Mucosa of rectum (tissue), 2 donors: ENCODE data around the gene PCDH1.
A peak's percentile ranks its signal among the peaks of the same experiment; 100 is the strongest.

Experiments used
- H3K27ac ChIP-seq, 2 donors: one replicate each; pipeline ENCODE4 v1.7.0; 2013; ENCODE audit warnings: inconsistent platforms in 2 of 2, low read depth in 2 of 2, low read length in 2 of 2
- H3K27me3 ChIP-seq, 2 donors: one replicate each; pipeline ENCODE4 v1.7.0; 2013; ENCODE audit warnings: low read length in 2 of 2; ENCODE audit not compliant: control insufficient read depth in 2 of 2, insufficient read depth in 2 of 2
- H3K36me3 ChIP-seq, 2 donors: one replicate each; pipeline ENCODE4 v1.7.0; 2013; ENCODE audit warnings: low read length in 2 of 2; ENCODE audit not compliant: control insufficient read depth in 2 of 2, insufficient read depth in 2 of 2
- H3K4me1 ChIP-seq, 2 donors: one replicate each; pipeline ENCODE4 v1.7.0; 2013; ENCODE audit warnings: low read length in 2 of 2, mild to moderate bottlenecking in 1 of 2; ENCODE audit not compliant: control insufficient read depth in 2 of 2, insufficient read depth in 2 of 2
- H3K4me3 ChIP-seq, 2 donors: one replicate each; pipeline ENCODE4 v1.7.0; 2013; ENCODE audit warnings: low read length in 2 of 2
- H3K9ac ChIP-seq, 2 donors: one replicate each; pipeline ENCODE4 v1.7.0; 2013; ENCODE audit warnings: low read length in 2 of 2, low read depth in 1 of 2, mild to moderate bottlenecking in 1 of 2
- H3K9me3 ChIP-seq, 2 donors: one replicate each; pipeline ENCODE4 v1.7.0; 2013; ENCODE audit warnings: low read length in 2 of 2; ENCODE audit not compliant: control insufficient read depth in 2 of 2
- donor health status: healthy.
- donor health status: Normal muscosa, but diverticular disease.

Gene PCDH1

GRCh38 chr5:141867139-141867538 is 11.1 kb downstream of the PCDH1 start:
- peak overlapping the region; percentile 22 to 33 for H3K4me3 ChIP-seq
- H3K4me1 ChIP-seq = peaks cover 59 to 65% of the 10 kb centered on the region in 2 donors
- H3K9ac ChIP-seq = peak overlapping the region; percentile 9 to 63
- H3K27ac ChIP-seq = peak overlapping the region; percentile 95 to 97
- peaks cover 0 to 6% of the 10 kb centered on the region in 2 donors for H3K27me3 ChIP-seq
- H3K36me3 ChIP-seq = peaks cover 46 to 50% of the 10 kb centered on the region in 2 donors
- H3K9me3 ChIP-seq = no peaks in the 10 kb centered on the region

GRCh38 chr5:141866096-141866495 is 12.1 kb downstream of the PCDH1 start:
- no peak overlapping the region for H3K4me3 ChIP-seq
- H3K27ac ChIP-seq = peak overlapping the region; percentile 95 to 97
- no peaks in the 10 kb centered on the region for H3K27me3 ChIP-seq
- H3K9ac ChIP-seq = peak overlapping the region; percentile 52 to 63
- H3K4me1 ChIP-seq = peaks cover 50 to 55% of the 10 kb centered on the region in 2 donors
- H3K36me3 ChIP-seq = peaks cover 52 to 55% of the 10 kb centered on the region in 2 donors
- H3K9me3 ChIP-seq = no peaks in the 10 kb centered on the region

DNA sequence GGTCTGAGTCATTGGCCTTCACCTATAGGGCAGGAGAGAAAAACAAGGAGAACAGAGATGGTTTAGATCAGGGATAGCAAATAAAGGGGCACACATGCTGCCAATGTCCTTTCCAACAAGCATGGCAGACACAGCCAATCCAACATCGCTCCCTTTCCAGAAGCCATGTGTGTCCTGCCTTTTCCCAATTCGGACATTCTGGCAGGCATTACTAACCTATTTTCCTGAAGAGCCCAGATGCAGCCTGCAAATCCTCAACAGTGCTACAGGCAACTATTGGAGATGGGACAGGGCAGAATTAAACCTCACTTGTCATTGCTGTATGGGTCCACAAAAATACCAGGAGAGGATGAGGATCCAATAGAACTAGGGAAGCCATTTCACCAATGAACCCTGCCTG is 12.8 kb downstream of the PCDH1 start:
- Histone ChIP-seq H3K9ac (peak overlapping the region in 1 of 2 donors; percentile 41), H3K4me1 (peaks cover 44 to 48% of the 10 kb centered on the region in 2 donors), H3K27me3 (no peaks in the 10 kb centered on the region), H3K9me3 (no peaks in the 10 kb centered on the region), H3K36me3 (peaks cover 51 to 55% of the 10 kb centered on the region in 2 donors), H3K27ac (peak overlapping the region; percentile 95 to 97), H3K4me3 (no peak overlapping the region)

GRCh38 chr5:141864371-141865370 is 13.5 kb downstream of the PCDH1 start:
- peaks cover 51 to 55% of the 10 kb centered on the region in 2 donors for H3K36me3 ChIP-seq
- no peak overlapping the region for H3K4me3 ChIP-seq
- H3K27me3 ChIP-seq = no peaks in the 10 kb centered on the region
- H3K9me3 ChIP-seq = no peaks in the 10 kb centered on the region
- H3K4me1 ChIP-seq = peaks cover 36 to 41% of the 10 kb centered on the region in 2 donors
- H3K27ac ChIP-seq = peak overlapping the region; percentile 95 to 97
- H3K9ac ChIP-seq = peak overlapping the region in 1 of 2 donors; percentile 41

- H3K27ac ChIP-seq = no peak overlapping the region
- H3K4me1 ChIP-seq = peaks cover 29 to 34% of the 10 kb centered on the region in 2 donors
- no peaks in the 10 kb centered on the region for H3K9me3 ChIP-seq
- no peak overlapping the region for H3K4me3 ChIP-seq
- no peak overlapping the region for H3K9ac ChIP-seq
- peaks cover 47 to 51% of the 10 kb centered on the region in 2 donors for H3K36me3 ChIP-seq
- no peaks in the 10 kb centered on the region for H3K27me3 ChIP-seq
Measured at GRCh38 chr5:141863569-141864178, 14.5 kb downstream of the PCDH1 start.

DNA sequence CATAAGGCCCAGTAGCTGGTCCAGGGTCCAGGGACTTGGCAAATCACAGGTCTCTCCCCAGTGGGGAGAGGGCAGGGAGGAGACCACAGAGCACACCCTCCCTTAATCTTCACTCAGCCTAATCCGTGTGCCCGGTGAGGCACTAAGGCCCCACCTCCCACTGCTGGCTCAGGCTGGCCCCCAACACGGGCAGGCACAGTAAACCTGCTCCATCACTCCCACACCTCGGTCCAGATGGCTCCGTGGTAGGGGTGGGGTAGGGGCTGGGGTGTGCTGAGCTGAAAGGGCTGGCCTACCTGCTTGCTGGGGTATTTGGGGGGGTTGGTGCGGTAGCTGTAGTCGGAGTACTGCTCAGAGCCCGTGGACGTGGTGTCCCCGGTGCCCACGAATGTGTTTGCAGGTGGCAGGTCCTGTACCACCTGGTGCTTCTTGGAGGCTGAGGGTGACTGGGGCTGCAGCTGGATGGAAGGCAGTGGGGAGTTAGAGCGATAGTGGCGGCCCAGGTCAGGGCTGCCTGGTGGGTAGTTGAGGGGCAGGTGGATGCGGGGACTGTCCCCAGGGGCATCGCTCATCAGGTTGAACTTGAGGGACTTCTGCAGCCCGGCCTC is 15.2 kb downstream of the PCDH1 start:
- Histone ChIP-seq H3K9ac (no peak overlapping the region), H3K4me1 (peaks cover 31 to 32% of the 10 kb centered on the region in 2 donors), H3K27me3 (no peaks in the 10 kb centered on the region), H3K9me3 (no peaks in the 10 kb centered on the region), H3K4me3 (no peak overlapping the region), H3K27ac (no peak overlapping the region), H3K36me3 (peaks cover 41 to 46% of the 10 kb centered on the region in 2 donors)

- Histone ChIP-seq H3K4me3 (no peak overlapping the region), H3K27me3 (no peaks in the 10 kb centered on the region), H3K9me3 (no peaks in the 10 kb centered on the region), H3K4me1 (peaks cover 14 to 15% of the 10 kb centered on the region in 2 donors), H3K9ac (no peak overlapping the region), H3K27ac (no peak overlapping the region), H3K36me3 (peaks cover 45 to 49% of the 10 kb centered on the region in 2 donors)
Measured at GRCh38 chr5:141861194-141861593, 17.0 kb downstream of the PCDH1 start.

GRCh38 chr5:141858079-141858765 is 20.0 kb downstream of the PCDH1 start:
- Histone ChIP-seq H3K4me3 (no peak overlapping the region), H3K27ac (peak overlapping the region; percentile 13 to 43), H3K9me3 (no peaks in the 10 kb centered on the region), H3K27me3 (no peaks in the 10 kb centered on the region), H3K9ac (peak overlapping the region in 1 of 2 donors; percentile 25), H3K36me3 (peaks cover 28 to 37% of the 10 kb centered on the region in 2 donors), H3K4me1 (peaks cover 6% of the 10 kb centered on the region in 2 donors)

- Histone ChIP-seq H3K4me3 (no peak overlapping the region), H3K9ac (no peak overlapping the region), H3K27me3 (no peaks in the 10 kb centered on the region), H3K27ac (no peak overlapping the region), H3K4me1 (peaks cover 6% of the 10 kb centered on the region in 2 donors), H3K9me3 (no peaks in the 10 kb centered on the region), H3K36me3 (peaks cover 19 to 28% of the 10 kb centered on the region in 2 donors)
Measured at GRCh38 chr5:141857226-141857625, 21.0 kb downstream of the PCDH1 start.
